Fibroblast of skin of abdomen (primary cell): Measurements from ENCODE around the gene TMEM175.
"Not testable (repeated sequence)": the region's sequence is repeated elsewhere in the genome, so short reads cannot be mapped to it uniquely, and the experiment has no call there.

Experiments used
- DNase-seq: peaks from one replicate; pipeline ENCODE4 v3.0.0-alpha.2; 2013

The TMEM175 gene

GRCh38 chr4:917992-918391, 14.3 kb upstream of the TMEM175 start:
- DNase-seq, result no peak

- not testable (repeated sequence) for DNase-seq
Observed at GRCh38 chr4:918591-918990, 13.7 kb upstream of the TMEM175 start.

- DNase-seq, result not testable (repeated sequence)
Observed at GRCh38 chr4:919004-919680, 13.1 kb upstream of the TMEM175 start.

- DNase-seq, result no peak
Observed at GRCh38 chr4:921830-922331, 10.4 kb upstream of the TMEM175 start.

- DNase-seq, result peak; percentile 50
Observed at GRCh38 chr4:924107-925096, 7.9 kb upstream of the TMEM175 start.

GRCh38 chr4:925171-925570, 7.1 kb upstream of the TMEM175 start:
- no peak for DNase-seq

GRCh38 chr4:925771-926500, 6.3 kb upstream of the TMEM175 start:
- no peak for DNase-seq

GRCh38 chr4:926538-926937, 5.7 kb upstream of the TMEM175 start:
- DNase-seq, result no peak

- DNase-seq, result not testable (repeated sequence)
Observed at GRCh38 chr4:927566-927965, 4.7 kb upstream of the TMEM175 start.

GRCh38 chr4:929096-929765, 3.0 kb upstream of the TMEM175 start:
- no peak for DNase-seq

- no peak for DNase-seq
Observed at GRCh38 chr4:930028-930551, 2.2 kb upstream of the TMEM175 start.

GRCh38 chr4:930827-931193, 1.4 kb upstream of the TMEM175 start:
- no peak for DNase-seq

GRCh38 chr4:931194-931959, 883 bp upstream of the TMEM175 start:
- no peak for DNase-seq

- no peak for DNase-seq
Observed at GRCh38 chr4:932713-933070, 432 bp downstream of the TMEM175 start.

GRCh38 chr4:939508-939907, 7.2 kb downstream of the TMEM175 start:
- not testable (repeated sequence) for DNase-seq

GRCh38 chr4:945274-946102, 13.2 kb downstream of the TMEM175 start:
- DNase-seq, result no peak

GRCh38 chr4:946103-946450, 13.8 kb downstream of the TMEM175 start:
- DNase-seq, result no peak

GRCh38 chr4:946517-947471, 14.5 kb downstream of the TMEM175 start:
- no peak for DNase-seq

- DNase-seq, result no peak
Observed at GRCh38 chr4:947491-947971, 15.3 kb downstream of the TMEM175 start.
